HCT116 (cell line): Measurements from ENCODE around the gene IGSF11.

Experiments
- POLR2A ChIP-seq: IDR thresholded peaks from 2 replicates; pipeline ENCODE4 v1.7.0; 2011; ENCODE audit warnings: borderline replicate concordance; ENCODE audit not compliant: insufficient read depth, insufficient read length; ENCODE audit errors: extremely low read depth
- POLR2AphosphoS5 ChIP-seq: IDR thresholded peaks from 2 replicates; pipeline ENCODE4 v1.6.1; 2011; ENCODE audit warnings: mild to moderate bottlenecking, low read depth, low read length, moderate library complexity
- ZNF274 ChIP-seq: fragments of 200-500 bp; sonication (Bioruptor generic); IDR thresholded peaks from 2 replicates; pipeline ENCODE4 v1.6.1; 2014; ENCODE audit warnings: mild to moderate bottlenecking, low read depth, low read length, inconsistent platforms
- TF ChIP-seq, protein P1 (sequence below), 3 experiments: fragments of 200-600 bp in 1 of 3; sonication (generic) in 1 of 3; IDR thresholded peaks in 2 of 3; conservative IDR thresholded peaks in 1 of 3; 2 replicates each; pipeline ENCODE4 v1.5.1; 2012 to 2017; ENCODE audit warnings: low read depth in 2 of 3, low read length in 2 of 3, antibody characterized with exemption in 1 of 3, borderline replicate concordance in 1 of 3, control low read depth in 1 of 3, mild to moderate bottlenecking in 1 of 3, mixed read lengths in 1 of 3, mixed run types in 1 of 3, moderate library complexity in 1 of 3; ENCODE audit not compliant: insufficient read depth in 1 of 3

DNA sequence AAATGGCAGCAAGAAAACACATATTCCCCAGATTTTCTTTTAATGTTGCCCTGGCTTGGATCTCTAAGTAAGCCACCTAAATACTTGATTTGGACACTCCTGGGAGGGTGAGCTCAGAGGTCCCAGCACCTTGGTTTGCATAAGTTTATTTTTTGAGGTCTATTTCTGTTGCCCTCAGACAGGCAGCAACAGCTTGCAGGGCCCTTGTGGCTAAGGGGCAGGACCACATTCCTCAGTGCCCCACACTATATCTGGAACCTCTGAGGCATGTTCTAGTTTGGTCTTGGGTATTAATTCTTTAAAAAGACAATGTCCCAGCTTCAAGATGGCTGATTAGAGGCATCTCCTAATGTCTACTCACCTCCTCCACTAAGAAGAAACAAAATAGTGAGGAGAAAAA is 57.5 kb downstream of the IGSF11 start:
- TF ChIP-seq POLR2A: no peak
- no peak for TF ChIP-seq POLR2AphosphoS5
- TF ChIP-seq, protein P1, sequence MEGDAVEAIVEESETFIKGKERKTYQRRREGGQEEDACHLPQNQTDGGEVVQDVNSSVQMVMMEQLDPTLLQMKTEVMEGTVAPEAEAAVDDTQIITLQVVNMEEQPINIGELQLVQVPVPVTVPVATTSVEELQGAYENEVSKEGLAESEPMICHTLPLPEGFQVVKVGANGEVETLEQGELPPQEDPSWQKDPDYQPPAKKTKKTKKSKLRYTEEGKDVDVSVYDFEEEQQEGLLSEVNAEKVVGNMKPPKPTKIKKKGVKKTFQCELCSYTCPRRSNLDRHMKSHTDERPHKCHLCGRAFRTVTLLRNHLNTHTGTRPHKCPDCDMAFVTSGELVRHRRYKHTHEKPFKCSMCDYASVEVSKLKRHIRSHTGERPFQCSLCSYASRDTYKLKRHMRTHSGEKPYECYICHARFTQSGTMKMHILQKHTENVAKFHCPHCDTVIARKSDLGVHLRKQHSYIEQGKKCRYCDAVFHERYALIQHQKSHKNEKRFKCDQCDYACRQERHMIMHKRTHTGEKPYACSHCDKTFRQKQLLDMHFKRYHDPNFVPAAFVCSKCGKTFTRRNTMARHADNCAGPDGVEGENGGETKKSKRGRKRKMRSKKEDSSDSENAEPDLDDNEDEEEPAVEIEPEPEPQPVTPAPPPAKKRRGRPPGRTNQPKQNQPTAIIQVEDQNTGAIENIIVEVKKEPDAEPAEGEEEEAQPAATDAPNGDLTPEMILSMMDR (IDR thresholded peaks at IDR 0.05 in 2 of 3, conservative IDR thresholded peaks at IDR 0.05 in 1 of 3; ENCODE audit: borderline replicate concordance in 1 of 3, insufficient read depth in 1 of 3, low read depth in 2 of 3, low read length in 2 of 3): no peak
- TF ChIP-seq ZNF274: no peak
